Prostate gland (tissue), 2 donors: ENCODE data around the gene ZNF148.

Source experiments
- POLR2A ChIP-seq: fragments of 450-650 bp; IDR thresholded peaks from one replicate; pipeline ENCODE4 v1.6.1; 2016; ENCODE audit warnings: antibody characterized with exemption, mild to moderate bottlenecking
- POLR2AphosphoS5 ChIP-seq: sonication (generic); formaldehyde crosslinking; IDR thresholded peaks from one replicate; pipeline ENCODE4 v1.6.1; 2017; ENCODE audit warnings: antibody characterized with exemption
- TF ChIP-seq, protein P1 (sequence below), 4 experiments: fragments of 200-600 bp in 2 of 4; fragments of 450-650 bp in 2 of 4; sonication (generic) in 2 of 4; IDR thresholded peaks; 1 replicate in 3 of 4; 2 replicates in 1 of 4; pipeline ENCODE4 v1.5.1; 2016 to 2019; ENCODE audit warnings: antibody characterized with exemption in 4 of 4, mild to moderate bottlenecking in 2 of 4, moderate library complexity in 2 of 4

DNA sequence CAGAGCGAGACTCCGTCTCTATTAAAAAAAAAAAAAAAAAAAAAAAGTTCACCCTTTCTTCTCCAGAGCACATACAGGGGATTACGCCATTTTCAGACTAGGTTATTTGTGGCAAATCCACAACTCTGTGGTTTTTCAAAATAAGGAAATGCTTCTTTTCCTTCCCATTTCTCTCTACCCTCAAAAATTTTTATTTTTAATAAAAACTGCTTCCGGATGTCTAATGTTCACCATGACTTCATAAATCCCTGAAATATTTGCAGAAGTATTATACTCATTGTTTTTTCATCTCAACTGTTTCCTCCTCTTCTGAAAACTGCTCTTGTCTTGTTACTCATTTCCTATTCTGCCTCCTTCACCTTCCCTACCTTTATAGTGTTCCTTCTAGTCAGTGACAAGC lies 117.6 kb downstream of the ZNF148 start:
- TF ChIP-seq POLR2A (no peak), POLR2AphosphoS5 (no peak)
- TF ChIP-seq, protein P1, sequence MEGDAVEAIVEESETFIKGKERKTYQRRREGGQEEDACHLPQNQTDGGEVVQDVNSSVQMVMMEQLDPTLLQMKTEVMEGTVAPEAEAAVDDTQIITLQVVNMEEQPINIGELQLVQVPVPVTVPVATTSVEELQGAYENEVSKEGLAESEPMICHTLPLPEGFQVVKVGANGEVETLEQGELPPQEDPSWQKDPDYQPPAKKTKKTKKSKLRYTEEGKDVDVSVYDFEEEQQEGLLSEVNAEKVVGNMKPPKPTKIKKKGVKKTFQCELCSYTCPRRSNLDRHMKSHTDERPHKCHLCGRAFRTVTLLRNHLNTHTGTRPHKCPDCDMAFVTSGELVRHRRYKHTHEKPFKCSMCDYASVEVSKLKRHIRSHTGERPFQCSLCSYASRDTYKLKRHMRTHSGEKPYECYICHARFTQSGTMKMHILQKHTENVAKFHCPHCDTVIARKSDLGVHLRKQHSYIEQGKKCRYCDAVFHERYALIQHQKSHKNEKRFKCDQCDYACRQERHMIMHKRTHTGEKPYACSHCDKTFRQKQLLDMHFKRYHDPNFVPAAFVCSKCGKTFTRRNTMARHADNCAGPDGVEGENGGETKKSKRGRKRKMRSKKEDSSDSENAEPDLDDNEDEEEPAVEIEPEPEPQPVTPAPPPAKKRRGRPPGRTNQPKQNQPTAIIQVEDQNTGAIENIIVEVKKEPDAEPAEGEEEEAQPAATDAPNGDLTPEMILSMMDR (IDR thresholded peaks at IDR 0.05), result no peak
